Osteoblast (primary cell): ENCODE measurements around the gene MYO3B. TPM values are rescaled to one million over a fixed set of nuclear protein-coding genes. Genes with fewer than 3 reads are reported as not detected.

Experiments
- DNase-seq: peaks from one replicate; pipeline ENCODE4 v3.0.0; 2011; ENCODE audit warnings: low spot score, mixed read lengths; ENCODE audit not compliant: insufficient read length; ENCODE audit errors: missing footprints
- H2AFZ ChIP-seq: 2 replicates; pipeline ENCODE4 v1.6.0; 2011; ENCODE audit warnings: mild to moderate bottlenecking, low read length
- H3K27ac ChIP-seq: 2 replicates; pipeline ENCODE4 v1.5.1; 2011; ENCODE audit warnings: mild to moderate bottlenecking, low read depth, low read length, moderate library complexity
- H3K27me3 ChIP-seq: 2 replicates; pipeline ENCODE4 v1.6.0; 2012; ENCODE audit warnings: mild to moderate bottlenecking, control low read depth, inconsistent platforms, low read length, moderate library complexity; ENCODE audit not compliant: insufficient read depth
- H3K36me3 ChIP-seq: 2 replicates; pipeline ENCODE4 v1.5.1; 2011; ENCODE audit warnings: mild to moderate bottlenecking, low read length, control low read depth, moderate library complexity; ENCODE audit not compliant: insufficient read depth
- H3K4me1 ChIP-seq: 2 replicates; pipeline ENCODE4 v1.5.1; 2011; ENCODE audit warnings: mild to moderate bottlenecking, low read length, control low read depth, moderate library complexity; ENCODE audit not compliant: insufficient read depth
- H3K4me2 ChIP-seq: 2 replicates; pipeline ENCODE4 v1.6.0; 2011; ENCODE audit warnings: mild to moderate bottlenecking, low read length; ENCODE audit not compliant: insufficient read depth
- H3K4me3 ChIP-seq: fragments of 200-600 bp; sonication (generic); 3 replicates; pipeline ENCODE4 v1.5.1; 2012; ENCODE audit warnings: mild to moderate bottlenecking, low read length, inconsistent platforms; ENCODE audit not compliant: insufficient read depth
- H3K79me2 ChIP-seq: 2 replicates; pipeline ENCODE4 v1.6.0; 2012; ENCODE audit warnings: mild to moderate bottlenecking, low read length, control low read depth, inconsistent platforms; ENCODE audit not compliant: insufficient read depth
- H3K9me3 ChIP-seq: 2 replicates; pipeline ENCODE4 v1.5.1; 2011; ENCODE audit warnings: low read depth, low read length, control low read depth
- H4K20me1 ChIP-seq: 2 replicates; pipeline ENCODE4 v1.6.0; 2012; ENCODE audit warnings: mild to moderate bottlenecking, low read length, control low read depth; ENCODE audit not compliant: insufficient read depth
- CTCF ChIP-seq: IDR thresholded peaks from 2 replicates; pipeline ENCODE4 v1.5.1; 2011; ENCODE audit warnings: mild to moderate bottlenecking, low read depth, low read length, moderate library complexity; ENCODE audit errors: extremely low read depth
- total RNA-seq: library from RNA; depleted of rRNA; stranded (reverse); fragments of >200 nt; gene quantifications from 2 replicates; pipeline ENCODE4 v1.2.3, GENCODE V29; 2012

MYO3B gene
- total RNA-seq, 1 donor, result 0.36 TPM

- Histone ChIP-seq H3K4me2 (no peak overlapping the region), H2AFZ (no peak overlapping the region), H3K36me3 (no peaks in the 10 kb centered on the region), H3K79me2 (no peaks in the 10 kb centered on the region), H4K20me1 (no peaks in the 10 kb centered on the region), H3K27me3 (no peaks in the 10 kb centered on the region), H3K4me3 (no peak overlapping the region), H3K27ac (no peak overlapping the region), H3K4me1 (peaks cover under 1% of the 10 kb centered on the region), H3K9me3 (no peaks in the 10 kb centered on the region)
- no peak for TF ChIP-seq CTCF
- DNase-seq, result no peak
Measured at GRCh38 chr2:170227507-170227947, 49.6 kb downstream of the MYO3B start.

GRCh38 chr2:170227951-170228350 is 50.0 kb downstream of the MYO3B start:
- H3K27ac ChIP-seq, result no peak overlapping the region
- no peak overlapping the region for H3K4me3 ChIP-seq
- no peaks in the 10 kb centered on the region for H4K20me1 ChIP-seq
- H3K4me2 ChIP-seq, result no peak overlapping the region
- H2AFZ ChIP-seq, result no peak overlapping the region
- no peaks in the 10 kb centered on the region for H3K79me2 ChIP-seq
- no peak for DNase-seq
- no peaks in the 10 kb centered on the region for H3K4me1 ChIP-seq
- no peak for TF ChIP-seq CTCF
- no peaks in the 10 kb centered on the region for H3K36me3 ChIP-seq
- no peaks in the 10 kb centered on the region for H3K27me3 ChIP-seq
- no peaks in the 10 kb centered on the region for H3K9me3 ChIP-seq

- no peaks in the 10 kb centered on the region for H3K27me3 ChIP-seq
- DNase-seq, result no peak
- H3K9me3 ChIP-seq, result no peaks in the 10 kb centered on the region
- H3K27ac ChIP-seq, result no peak overlapping the region
- TF ChIP-seq CTCF, result no peak
- no peaks in the 10 kb centered on the region for H3K79me2 ChIP-seq
- H4K20me1 ChIP-seq, result no peaks in the 10 kb centered on the region
- H3K4me2 ChIP-seq, result no peak overlapping the region
- H3K36me3 ChIP-seq, result no peaks in the 10 kb centered on the region
- peak overlapping the region; percentile 7 for H2AFZ ChIP-seq
- H3K4me3 ChIP-seq, result no peak overlapping the region
- no peaks in the 10 kb centered on the region for H3K4me1 ChIP-seq
Measured at GRCh38 chr2:170228429-170228828, 50.5 kb downstream of the MYO3B start.

GRCh38 chr2:170229125-170229524 is 51.2 kb downstream of the MYO3B start:
- no peak for DNase-seq
- no peaks in the 10 kb centered on the region for H4K20me1 ChIP-seq
- H3K4me2 ChIP-seq, result no peak overlapping the region
- H2AFZ ChIP-seq, result no peak overlapping the region
- H3K36me3 ChIP-seq, result no peaks in the 10 kb centered on the region
- H3K4me1 ChIP-seq, result no peaks in the 10 kb centered on the region
- no peaks in the 10 kb centered on the region for H3K27me3 ChIP-seq
- no peaks in the 10 kb centered on the region for H3K79me2 ChIP-seq
- H3K27ac ChIP-seq, result no peak overlapping the region
- H3K9me3 ChIP-seq, result no peaks in the 10 kb centered on the region
- no peak overlapping the region for H3K4me3 ChIP-seq
- TF ChIP-seq CTCF, result no peak
